Measurements from ENCODE around the gene CCL3. TPM values are rescaled to one million over a fixed set of nuclear protein-coding genes. Genes with fewer than 3 reads are reported as not detected.
"Not testable (repeated sequence)": the region's sequence is repeated elsewhere in the genome, so short reads cannot be mapped to it uniquely, and the experiment has no call there.

The CCL3 gene
- total RNA-seq, 1 experiment from 2014 or later: not detected

- intact Hi-C loops (cut with micrococcal nuclease): no loop called here
- no peak overlapping the region for H3K4me2 ChIP-seq (ENCODE audit: low read length)
- ChIA-PET CTCF (no interaction called here), POLR2A (ENCODE audit: unreplicated experiment) (no interaction called here)
- no peaks in the 10 kb centered on the region for H3F3A ChIP-seq (ENCODE audit: low read length, unreplicated experiment)
- no peak for DNase-seq
- H3K9me2 ChIP-seq (replicated peaks; ENCODE audit: low read length): no peaks in the 10 kb centered on the region
- H4K20me1 ChIP-seq (ENCODE audit: low read length): no peaks in the 10 kb centered on the region
- no peak overlapping the region for H2AFZ ChIP-seq (ENCODE audit: low read length)
- TF ChIP-seq EZH2phosphoT487 (IDR thresholded peaks at IDR 0.05; ENCODE audit: borderline replicate concordance, low read length) (no peak), EZH2 (IDR thresholded peaks at IDR 0.05; ENCODE audit: low read length, unreplicated experiment) (no peak), CTCF (conservative IDR thresholded peaks at IDR 0.05; ENCODE audit: low read depth, low read length) (no peak)
- ATAC-seq: no peak
- no TSS peak for BruUV-seq (replicated peaks)
- H3K9me3 ChIP-seq (ENCODE audit: low read length): no peaks in the 10 kb centered on the region
- no peaks in the 10 kb centered on the region for H3K27me3 ChIP-seq (ENCODE audit: low read length)
- no peak overlapping the region for H3K9ac ChIP-seq (ENCODE audit: low read length)
- H3K27ac ChIP-seq (ENCODE audit: low read length): no peak overlapping the region
- H3K36me3 ChIP-seq (ENCODE audit: low read depth, low read length): no peaks in the 10 kb centered on the region
- no peak overlapping the region for H3K4me3 ChIP-seq (ENCODE audit: low read length)
- H3K4me1 ChIP-seq (ENCODE audit: insufficient read depth, low read length): no peaks in the 10 kb centered on the region
- H3K79me2 ChIP-seq (ENCODE audit: low read length): no peaks in the 10 kb centered on the region
Observed at GRCh38 chr17:36118477-36119353, 28.8 kb upstream of the CCL3 start.

GRCh38 chr17:36117505-36118382 is 27.8 kb upstream of the CCL3 start:
- no peak for DNase-seq
- Histone ChIP-seq H3K9me2 (replicated peaks; ENCODE audit: low read length) (no peaks in the 10 kb centered on the region), H3K27ac (ENCODE audit: low read length) (no peak overlapping the region), H4K20me1 (ENCODE audit: low read length) (no peaks in the 10 kb centered on the region), H3K4me2 (ENCODE audit: low read length) (no peak overlapping the region), H3F3A (ENCODE audit: low read length, unreplicated experiment) (no peaks in the 10 kb centered on the region), H3K36me3 (ENCODE audit: low read depth, low read length) (no peaks in the 10 kb centered on the region), H3K79me2 (ENCODE audit: low read length) (no peaks in the 10 kb centered on the region), H3K9me3 (ENCODE audit: low read length) (no peaks in the 10 kb centered on the region), H2AFZ (ENCODE audit: low read length) (no peak overlapping the region), H3K27me3 (ENCODE audit: low read length) (no peaks in the 10 kb centered on the region), H3K4me3 (ENCODE audit: low read length) (no peak overlapping the region), H3K4me1 (ENCODE audit: insufficient read depth, low read length) (no peaks in the 10 kb centered on the region), H3K9ac (ENCODE audit: low read length) (no peak overlapping the region)
- intact Hi-C loops (cut with micrococcal nuclease): no loop called here
- ATAC-seq: no peak
- ChIA-PET POLR2A (ENCODE audit: unreplicated experiment) (no interaction called here), CTCF (no interaction called here)
- BruUV-seq (replicated peaks): no TSS peak
- TF ChIP-seq EZH2phosphoT487 (IDR thresholded peaks at IDR 0.05; ENCODE audit: borderline replicate concordance, low read length) (no peak), EZH2 (IDR thresholded peaks at IDR 0.05; ENCODE audit: low read length, unreplicated experiment) (no peak), CTCF (conservative IDR thresholded peaks at IDR 0.05; ENCODE audit: low read depth, low read length) (no peak)

GRCh38 chr17:36115649-36115977 is 25.7 kb upstream of the CCL3 start:
- H3K36me3 ChIP-seq (ENCODE audit: low read depth, low read length); DNase-seq; H3K9ac ChIP-seq (ENCODE audit: low read length); POLR2A ChIA-PET (ENCODE audit: unreplicated experiment); H3K27ac ChIP-seq (ENCODE audit: low read length); BruUV-seq (replicated peaks); H2AFZ ChIP-seq (ENCODE audit: low read length); H3K4me3 ChIP-seq (ENCODE audit: low read length); ATAC-seq; H4K20me1 ChIP-seq (ENCODE audit: low read length); H3K27me3 ChIP-seq (ENCODE audit: low read length); CTCF ChIA-PET; H3F3A ChIP-seq (ENCODE audit: low read length, unreplicated experiment); H3K9me3 ChIP-seq (ENCODE audit: low read length); H3K9me2 ChIP-seq (replicated peaks; ENCODE audit: low read length); H3K79me2 ChIP-seq (ENCODE audit: low read length); intact Hi-C loops (cut with micrococcal nuclease); H3K4me2 ChIP-seq (ENCODE audit: low read length); H3K4me1 ChIP-seq (ENCODE audit: insufficient read depth, low read length): not testable (repeated sequence)

GRCh38 chr17:36114971-36115648 is 25.2 kb upstream of the CCL3 start:
- H3K9me2 ChIP-seq (replicated peaks; ENCODE audit: low read length); H3K9ac ChIP-seq (ENCODE audit: low read length); BruUV-seq (replicated peaks); H3K4me1 ChIP-seq (ENCODE audit: insufficient read depth, low read length); H3K4me2 ChIP-seq (ENCODE audit: low read length); intact Hi-C loops (cut with micrococcal nuclease); H3K79me2 ChIP-seq (ENCODE audit: low read length); H3K9me3 ChIP-seq (ENCODE audit: low read length); H3F3A ChIP-seq (ENCODE audit: low read length, unreplicated experiment); H2AFZ ChIP-seq (ENCODE audit: low read length); ATAC-seq; H3K36me3 ChIP-seq (ENCODE audit: low read depth, low read length); H3K4me3 ChIP-seq (ENCODE audit: low read length); H3K27ac ChIP-seq (ENCODE audit: low read length); H3K27me3 ChIP-seq (ENCODE audit: low read length); CTCF ChIA-PET; POLR2A ChIA-PET (ENCODE audit: unreplicated experiment); H4K20me1 ChIP-seq (ENCODE audit: low read length): not testable (repeated sequence)
- peak; percentile 12 for DNase-seq

Measured in PC-3 (cell line).